NCI-H2107 treated with DMSO at 0.1 percent for 48 hours (cell line): ENCODE results near the gene ZNF398.
"Not testable (repeated sequence)": the region's sequence is repeated elsewhere in the genome, so short reads cannot be mapped to it uniquely, and the experiment has no call there.

Experiments
- DNase-seq: peaks from one replicate; lab custom pipeline; 2025; ENCODE audit not compliant: unreplicated experiment; lab: John Stamatoyannopoulos, UW

The ZNF398 gene

DNA sequence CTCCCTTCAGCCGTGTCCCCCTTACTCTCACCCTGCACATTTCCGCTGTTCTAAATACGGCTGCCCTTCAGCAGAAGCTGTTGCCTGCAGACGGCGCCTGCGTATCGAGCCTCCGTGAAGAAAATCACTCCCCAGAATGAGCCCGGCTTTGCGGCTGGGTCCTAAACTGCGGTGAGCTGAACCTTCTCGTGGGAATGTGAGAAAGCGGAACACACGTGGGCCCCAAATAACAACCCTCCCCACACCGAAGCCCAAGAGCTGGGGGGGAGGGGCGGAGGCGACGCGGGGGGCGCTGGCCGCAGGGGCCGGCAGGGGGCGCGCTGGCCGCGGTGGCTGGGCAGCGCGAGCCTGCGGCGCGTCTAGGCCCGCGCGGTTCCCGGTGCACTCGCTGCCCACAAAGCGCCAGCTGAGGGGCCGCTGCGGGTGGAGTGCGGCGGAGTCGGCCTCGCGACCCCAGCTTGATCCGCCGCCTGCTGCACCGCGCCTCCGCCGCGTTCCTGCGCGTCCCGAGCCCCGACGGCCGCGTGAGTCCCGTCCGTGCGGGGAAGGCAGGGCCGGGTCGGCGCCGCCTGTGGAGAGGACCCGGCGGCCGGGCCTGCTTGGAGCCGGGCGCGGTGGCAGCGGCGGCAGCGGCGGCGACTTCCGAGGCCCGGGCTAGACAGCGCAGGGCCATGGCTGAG is at the start of gene ZNF398:
ZNF398 (plus strand) TSS at position 382 of the 680 bp plus-strand sequence; CDS start at position 672, 290 bp downstream.
- DNase-seq: peak; percentile 59

GRCh38 chr7:149099058-149099457 is 48.2 kb upstream of the ZNF398 start:
- no peak for DNase-seq

- no peak for DNase-seq
Observed at GRCh38 chr7:149100821-149101220, 46.4 kb upstream of the ZNF398 start.

- no peak for DNase-seq
Observed at GRCh38 chr7:149102666-149103065, 44.6 kb upstream of the ZNF398 start.

DNA sequence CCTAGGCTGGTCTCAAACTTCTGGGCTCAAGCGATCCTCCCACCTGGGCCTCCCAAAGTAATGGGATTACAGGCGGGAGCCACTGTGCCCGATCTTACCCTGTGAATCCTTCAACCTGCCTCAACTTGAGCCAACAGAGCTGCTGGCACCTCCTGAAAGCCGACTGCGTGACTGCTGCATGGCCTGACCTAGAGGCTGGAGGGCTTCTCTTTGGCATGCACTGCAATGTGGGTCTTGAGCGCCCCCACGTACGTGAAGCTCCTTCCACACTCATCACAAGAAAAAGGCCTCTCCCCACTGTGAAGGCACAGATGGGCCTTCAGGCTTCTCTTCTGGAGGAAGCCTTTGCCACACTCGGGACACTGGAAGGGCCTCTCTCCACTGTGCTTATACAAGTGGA is 43.8 kb upstream of the ZNF398 start:
- no peak for DNase-seq

DNA sequence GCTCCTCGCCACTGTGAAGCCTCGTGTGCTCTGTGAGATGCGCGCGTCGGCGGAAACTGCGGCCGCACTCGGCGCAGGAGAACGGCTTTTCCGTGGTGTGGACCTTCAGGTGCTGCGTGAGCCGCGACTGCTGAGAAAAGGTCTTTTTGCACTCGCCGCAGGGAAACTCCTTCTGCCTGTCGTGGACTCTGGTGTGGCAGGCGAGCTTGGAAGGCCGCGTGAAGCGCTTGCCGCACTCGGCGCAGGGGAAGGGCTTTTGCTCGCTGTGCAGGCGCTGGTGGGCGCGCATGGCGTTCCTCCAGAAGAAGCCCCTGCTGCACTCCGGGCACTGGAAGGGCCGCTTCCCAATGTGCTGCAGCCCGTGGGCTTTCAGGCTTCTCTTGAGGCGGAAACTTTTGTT is 43.0 kb upstream of the ZNF398 start:
- no peak for DNase-seq

GRCh38 chr7:149104749-149105148 is 42.5 kb upstream of the ZNF398 start:
- DNase-seq: no peak

GRCh38 chr7:149109969-149110368 is 37.3 kb upstream of the ZNF398 start:
- no peak for DNase-seq

- no peak for DNase-seq
Observed at GRCh38 chr7:149125189-149125862, 21.9 kb upstream of the ZNF398 start.

DNA sequence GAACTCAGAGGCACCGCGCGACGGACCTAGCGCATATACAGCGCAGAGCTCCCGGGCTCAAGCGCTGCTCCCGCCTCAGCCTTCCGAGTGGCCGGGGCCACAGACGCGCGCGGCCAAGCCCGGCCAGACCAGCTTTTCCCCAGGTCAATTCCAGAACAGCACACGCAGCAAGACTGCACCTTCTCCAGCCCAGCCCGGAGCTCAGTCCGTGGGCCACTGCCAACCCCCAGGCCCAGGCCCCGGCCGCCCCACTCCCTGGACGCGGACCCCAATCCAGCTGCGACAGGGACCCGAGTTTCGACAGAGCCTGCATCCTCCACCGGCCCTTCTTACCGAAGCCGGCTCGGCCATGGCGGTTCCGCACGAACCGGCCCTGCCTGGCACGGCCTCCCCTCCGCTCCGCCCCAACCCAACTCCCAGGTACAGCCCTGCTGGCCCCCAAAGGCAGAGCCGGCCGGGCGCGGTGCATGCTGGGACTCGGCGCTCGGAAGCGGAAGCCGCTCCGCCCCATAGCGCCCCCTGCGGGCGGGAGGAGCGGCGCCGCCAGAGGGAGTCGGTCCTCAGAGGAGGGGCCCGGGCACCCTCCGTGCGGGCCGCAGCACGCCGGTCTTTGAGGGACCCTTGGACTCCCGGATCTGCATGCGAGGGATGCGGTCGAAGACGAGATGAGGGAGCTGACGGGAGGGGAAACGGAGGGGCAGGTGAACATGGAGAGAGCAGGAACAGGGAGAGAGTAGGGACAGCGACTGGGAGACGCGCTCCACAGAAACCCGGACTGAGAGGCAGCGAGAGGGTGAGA is 21.2 kb upstream of the ZNF398 start, which contains the start of gene ZNF425:
ZNF425 (minus strand) TSS at position 462 of the 799 bp plus-strand sequence; CDS start at position 351, 111 bp downstream.
- peak; percentile 66 for DNase-seq

- DNase-seq: peak; percentile 42
Observed at GRCh38 chr7:149126662-149127266, 20.5 kb upstream of the ZNF398 start.

DNA sequence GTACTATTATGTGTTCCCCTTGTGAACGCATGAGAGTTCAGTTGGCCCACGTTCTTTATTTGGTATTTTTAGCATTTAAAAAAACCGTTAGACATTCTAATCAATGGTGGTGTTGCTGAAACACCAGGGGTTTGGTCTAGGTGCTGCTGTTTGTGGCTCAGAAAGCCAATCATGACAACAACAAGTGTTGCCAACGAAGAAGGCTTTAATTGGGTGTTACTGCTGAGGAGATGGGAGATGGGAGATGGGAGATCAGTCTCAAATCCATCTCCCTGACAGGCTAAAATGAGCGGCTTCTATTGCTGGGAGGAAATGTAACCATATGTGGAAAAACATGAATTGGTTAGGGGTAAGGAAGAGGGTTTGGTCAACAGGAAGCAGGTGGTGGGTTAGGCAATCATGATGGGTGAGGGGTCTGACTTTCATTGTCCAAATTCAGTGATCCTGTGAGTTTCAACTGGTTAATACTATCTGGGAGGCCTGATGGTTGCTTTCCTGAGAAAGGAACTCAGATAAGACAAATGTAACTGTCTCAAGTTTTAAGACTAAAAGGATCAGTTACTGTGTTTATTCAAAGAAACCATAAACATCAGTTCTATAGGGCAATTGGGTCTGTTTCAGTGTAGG is 16.6 kb upstream of the ZNF398 start:
- no peak for DNase-seq

- no peak for DNase-seq
Observed at GRCh38 chr7:149133028-149133710, 14.1 kb upstream of the ZNF398 start.

GRCh38 chr7:149136118-149136517 is 11.1 kb upstream of the ZNF398 start:
- DNase-seq: no peak

GRCh38 chr7:149140831-149141230 is 6.4 kb upstream of the ZNF398 start:
- no peak for DNase-seq

DNA sequence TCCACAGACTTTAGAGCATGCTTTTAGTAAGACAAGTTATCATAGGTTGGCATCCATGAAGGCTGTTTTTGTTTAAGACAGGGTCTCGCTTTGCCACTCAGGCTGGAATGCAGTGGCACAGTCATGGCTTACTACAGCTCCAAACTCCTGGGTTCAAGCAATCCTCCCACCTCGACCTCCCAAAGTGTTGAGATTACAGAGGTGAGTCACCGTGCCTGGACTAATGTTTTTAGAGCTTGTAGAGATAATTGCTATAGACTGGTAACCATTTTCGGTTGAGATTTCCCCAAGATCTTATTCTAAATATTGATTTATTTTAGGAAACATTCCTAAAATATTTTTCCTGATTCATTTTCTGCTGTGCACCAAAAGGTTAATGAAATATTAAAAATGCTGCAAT is 5.4 kb upstream of the ZNF398 start:
- no peak for DNase-seq

DNA sequence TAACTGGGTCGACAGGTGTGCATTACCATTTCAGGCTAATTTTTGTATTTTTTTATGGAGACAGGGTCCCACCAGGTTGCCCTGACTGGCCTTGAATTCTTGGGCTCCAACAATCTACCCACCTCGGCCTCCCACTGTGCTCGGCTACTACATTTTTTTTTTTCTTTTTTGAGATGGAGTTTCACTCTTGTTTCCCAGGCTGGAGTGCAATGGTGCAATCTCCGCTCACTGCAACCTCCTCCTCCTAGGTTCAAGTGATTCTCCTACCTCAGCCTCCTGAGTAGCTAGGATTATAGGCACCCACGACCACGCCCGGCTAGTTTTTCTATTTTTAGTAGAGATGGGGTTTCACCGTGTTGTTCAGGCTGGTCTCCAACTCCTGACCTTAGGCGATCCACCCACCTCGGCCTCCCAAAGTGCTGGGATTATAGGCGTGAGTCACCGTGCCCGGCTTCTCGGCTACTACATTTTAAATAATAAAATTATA is 2.8 kb upstream of the ZNF398 start:
- not testable (repeated sequence) for DNase-seq

DNA sequence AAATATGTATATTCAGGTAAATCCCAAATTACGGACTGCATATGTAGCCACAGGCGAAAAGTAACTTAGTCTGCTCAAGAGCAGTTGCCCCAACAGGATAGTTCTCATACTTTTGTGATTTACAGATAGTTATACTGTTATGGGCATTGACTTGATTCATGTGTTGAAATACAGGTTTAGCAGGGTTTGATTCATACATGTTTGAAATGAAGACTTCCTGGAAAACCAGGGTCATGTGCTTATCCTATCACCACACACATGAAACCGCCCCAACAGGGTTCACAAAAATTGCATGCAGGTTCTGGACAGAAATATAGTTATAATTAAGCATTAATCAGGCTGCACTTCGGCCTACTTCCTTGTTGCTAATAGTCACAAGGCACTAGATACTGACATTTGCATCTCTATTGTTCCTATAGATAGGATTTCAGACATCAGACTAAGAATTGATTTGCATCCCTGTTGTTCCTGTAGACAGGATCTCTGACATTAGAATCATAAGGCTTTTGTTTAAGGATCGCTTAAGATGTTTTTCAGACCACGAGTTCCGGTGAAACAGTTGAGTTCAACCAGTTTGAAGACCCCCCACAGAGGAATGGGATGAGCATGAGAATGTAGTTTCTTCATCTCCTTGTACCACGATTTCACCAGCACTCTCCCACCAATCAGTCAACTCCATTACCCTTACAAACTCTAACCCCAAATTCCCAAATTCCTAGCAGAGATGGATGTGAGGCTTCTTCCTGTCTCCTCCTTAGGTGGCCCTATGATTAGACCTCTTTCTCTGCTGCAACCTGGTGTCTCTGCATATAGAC is 2.0 kb upstream of the ZNF398 start:
- DNase-seq: no peak
